Measurements from ENCODE around the gene CUL1.
"Not testable (repeated sequence)": the region's sequence is repeated elsewhere in the genome, so short reads cannot be mapped to it uniquely, and the experiment has no call there.

Gene CUL1

DNA sequence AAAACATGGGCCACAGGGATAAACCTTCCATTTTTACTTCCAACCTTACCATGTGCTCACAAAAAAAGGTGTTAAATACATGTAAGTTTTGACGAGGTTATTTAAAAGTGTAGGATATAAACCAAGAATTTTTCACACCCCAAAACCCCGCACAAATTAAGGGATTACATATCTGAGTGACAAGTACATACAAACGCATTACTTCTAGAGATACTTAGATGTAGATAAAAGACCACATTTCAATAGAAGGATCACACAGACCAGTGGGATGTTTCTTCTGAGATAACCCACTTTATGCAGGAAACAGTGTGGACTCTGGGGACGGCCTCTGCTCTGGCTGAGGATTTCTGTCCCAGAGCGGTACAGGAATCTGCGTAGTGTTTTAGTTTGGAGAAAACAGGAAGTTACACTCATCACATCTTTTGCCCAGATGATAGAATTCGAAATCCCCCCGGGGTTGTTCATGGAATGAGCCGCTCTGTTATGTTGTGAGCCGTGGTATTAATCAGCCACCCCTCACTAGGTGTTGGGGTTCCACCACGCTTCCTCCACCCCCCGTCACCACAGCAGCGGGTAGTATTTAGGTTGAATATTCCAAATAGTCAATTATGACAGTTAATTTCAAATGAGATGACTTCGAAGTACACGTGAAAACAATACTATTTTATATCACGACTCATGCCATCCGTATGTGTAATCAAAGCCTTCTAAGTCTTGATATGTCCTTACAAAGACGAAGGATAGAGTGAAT is 1.3 kb upstream of the CUL1 start:
- peak; percentile 76 to 78 for DNase-seq

GRCh38 chr7:148698007-148698396 is 701 bp upstream of the CUL1 start:
- DNase-seq: peak; percentile 74 to 77

- peak; percentile 72 to 77 for DNase-seq
These were observed 500 bp downstream of the CUL1 start for GRCh38 chr7:148699024-148699781.

DNA sequence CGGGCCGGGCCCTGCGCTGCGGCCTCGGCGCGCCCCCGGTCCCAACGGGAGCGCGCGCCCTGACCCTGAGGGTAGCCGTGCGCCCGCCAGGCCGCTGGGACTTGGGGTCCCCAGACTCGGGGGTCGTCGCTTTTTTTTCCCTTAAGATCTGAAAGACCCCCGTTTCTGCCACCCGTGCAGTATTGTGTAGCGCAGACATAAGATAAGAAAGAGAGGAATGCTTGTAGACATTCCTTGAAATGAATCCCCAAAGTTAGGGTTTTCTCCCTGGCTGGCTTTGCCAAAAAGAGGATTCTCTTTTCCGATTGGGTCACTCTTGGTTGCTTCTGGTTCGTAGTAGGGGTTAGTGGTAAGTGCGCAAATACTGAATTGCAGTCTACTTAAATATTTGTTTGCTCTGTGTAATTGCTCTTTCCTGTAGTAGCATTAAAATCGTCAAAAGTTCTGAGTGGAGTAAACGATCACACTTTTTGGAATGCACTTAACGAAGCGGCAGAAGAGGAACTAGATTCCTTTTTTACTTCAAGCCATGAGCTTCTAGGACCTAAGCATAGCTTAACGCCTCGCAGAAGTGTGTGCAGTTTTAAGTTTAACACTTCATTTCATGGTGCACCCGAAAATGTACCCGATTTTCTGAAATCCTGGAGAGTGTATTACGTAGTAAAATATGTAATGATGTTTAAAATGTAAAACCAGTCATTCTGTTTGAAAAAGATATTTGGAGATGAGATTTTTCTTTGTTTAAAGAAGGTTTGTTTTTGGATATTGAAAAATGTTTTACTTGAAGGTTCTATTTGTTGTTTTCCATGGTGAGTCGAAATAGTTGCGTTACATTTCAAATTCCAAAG is 1.3 kb downstream of the CUL1 start:
- DNase-seq: no peak

- peak; percentile 53 to 54 for DNase-seq
These were observed 2.0 kb downstream of the CUL1 start for GRCh38 chr7:148700661-148701064.

DNA sequence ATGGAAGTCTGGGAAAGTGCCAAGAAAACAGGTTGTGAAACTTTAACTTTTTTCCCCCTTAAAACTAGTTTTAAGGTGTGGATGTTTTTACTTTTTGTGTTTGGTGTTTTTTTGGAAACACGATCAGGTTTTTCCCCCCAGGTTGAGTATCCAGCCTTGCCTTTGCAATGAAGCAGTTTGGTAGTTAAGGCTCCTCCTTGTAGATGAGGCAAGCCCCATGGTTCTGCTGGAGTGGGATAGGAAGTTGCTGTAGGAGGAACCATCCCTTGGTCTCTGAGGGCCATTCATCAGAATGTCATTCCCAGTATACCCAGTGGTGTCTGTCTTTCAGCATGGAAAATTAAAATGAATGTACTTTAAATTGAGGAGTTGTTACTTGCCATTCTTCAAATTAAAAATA is 2.7 kb downstream of the CUL1 start:
- DNase-seq: no peak

GRCh38 chr7:148702876-148703670 is 4.4 kb downstream of the CUL1 start:
- no peak for DNase-seq

- not testable (repeated sequence) for DNase-seq
These were observed 4.9 kb downstream of the CUL1 start for GRCh38 chr7:148703671-148703962.

- no peak for DNase-seq
These were observed 5.5 kb downstream of the CUL1 start for GRCh38 chr7:148704189-148704588.

- no peak for DNase-seq
These were observed 6.3 kb downstream of the CUL1 start for GRCh38 chr7:148704970-148705369.

- DNase-seq: no peak
These were observed 7.7 kb downstream of the CUL1 start for GRCh38 chr7:148706368-148706767.

DNA sequence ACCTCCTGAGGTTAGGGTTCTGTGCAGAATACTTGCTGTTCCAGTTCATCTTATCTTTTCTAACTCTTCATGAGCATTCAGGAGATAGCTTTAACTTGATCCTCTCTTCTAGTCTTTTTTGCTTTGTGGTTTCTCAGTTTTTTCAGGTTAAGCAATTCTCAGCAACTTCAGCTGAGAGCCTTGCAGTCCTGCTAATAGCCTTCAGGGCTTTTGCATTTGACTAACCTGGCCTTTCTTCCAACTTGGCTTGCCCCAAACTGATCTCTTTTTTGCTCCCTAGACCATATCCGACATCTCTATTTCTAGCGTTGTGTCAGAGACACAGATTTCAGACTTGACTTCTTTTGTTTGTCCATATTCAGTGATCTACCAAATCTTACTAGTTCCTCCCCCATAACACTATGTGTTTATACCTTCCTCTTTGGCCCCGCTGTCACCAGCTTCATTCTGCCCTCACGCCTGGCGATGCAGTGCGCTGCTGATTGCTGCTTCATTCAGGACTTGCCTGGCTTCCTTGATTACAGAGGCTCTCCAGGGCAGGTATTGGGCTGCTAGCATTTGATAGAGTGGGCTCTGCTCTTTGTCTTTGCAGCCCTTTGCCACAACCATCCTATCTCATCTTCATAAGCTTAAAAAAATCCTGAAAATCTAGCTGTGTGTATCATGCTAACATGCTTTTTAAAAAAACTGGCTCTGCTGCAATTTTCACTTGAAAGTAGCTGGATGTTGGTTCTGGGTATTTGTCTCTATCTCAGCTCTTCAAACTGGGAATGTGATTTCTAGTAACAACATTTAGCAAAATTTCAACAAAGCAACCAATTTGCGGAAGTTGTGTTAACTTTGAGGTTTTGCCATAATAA is 9.6 kb downstream of the CUL1 start:
- no peak for DNase-seq

- no peak for DNase-seq
These were observed 10.3 kb downstream of the CUL1 start for GRCh38 chr7:148709014-148709413.

DNA sequence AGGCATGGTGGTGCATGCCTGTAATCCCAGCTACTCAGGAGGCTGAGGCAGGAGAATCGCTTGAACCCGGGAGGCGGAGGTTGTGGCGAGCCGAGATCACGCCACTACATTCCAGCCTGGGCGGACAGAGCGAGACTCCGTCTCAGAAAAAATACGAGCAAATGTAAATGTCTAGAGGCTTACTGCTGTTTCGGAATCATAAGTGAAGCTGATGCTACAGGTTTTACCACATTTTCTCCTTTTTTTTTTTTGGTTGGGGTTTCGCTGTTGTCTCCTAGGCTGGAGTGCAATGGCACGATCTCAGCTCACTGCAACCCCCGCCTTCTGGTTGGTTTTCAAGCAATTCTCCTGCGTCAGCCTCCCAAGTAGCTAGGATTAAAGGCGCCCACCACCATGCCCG is 11.7 kb downstream of the CUL1 start:
- not testable (repeated sequence) for DNase-seq

DNA sequence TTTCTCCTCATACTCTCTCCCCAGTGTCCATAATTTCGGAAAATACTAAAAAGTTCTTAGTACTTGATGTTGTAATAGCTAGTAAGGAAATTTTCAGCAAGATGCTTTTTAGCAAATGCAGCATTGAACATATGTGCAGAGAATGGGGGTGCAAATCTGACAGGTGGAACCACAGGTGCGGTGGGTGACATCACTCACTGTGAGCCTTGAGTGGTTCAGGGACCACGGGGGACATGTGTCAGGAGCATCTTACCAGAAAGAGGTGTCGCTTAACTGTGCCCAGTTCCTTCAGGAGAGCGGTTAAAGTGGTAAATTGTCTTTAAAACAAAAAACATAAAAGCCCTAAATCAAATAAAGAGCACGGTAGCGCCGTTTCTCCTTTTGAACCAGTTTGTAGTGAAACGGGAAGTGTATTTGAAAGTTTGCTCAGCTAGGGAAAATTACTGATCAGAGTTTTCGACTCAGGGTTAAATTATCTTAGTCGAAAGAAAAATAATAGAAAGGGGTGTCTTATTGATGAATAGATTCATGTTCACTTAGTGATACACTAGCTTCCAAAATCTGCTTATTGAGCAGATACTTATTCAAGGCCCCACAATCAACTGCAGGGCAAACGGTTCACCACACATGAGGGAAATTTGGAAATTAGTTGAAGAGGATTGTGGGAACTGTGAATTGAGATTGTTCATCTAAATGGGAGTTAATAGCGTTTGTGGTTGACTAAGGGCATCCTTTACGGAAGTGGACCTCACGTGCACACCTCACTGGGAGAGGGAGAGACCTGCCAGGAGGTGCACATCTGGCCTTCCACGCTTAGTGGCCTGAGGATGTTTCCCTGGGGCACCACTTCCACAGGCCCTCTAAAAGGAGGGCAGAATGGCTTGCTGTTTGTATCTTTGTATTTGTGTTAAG is 12.7 kb downstream of the CUL1 start:
- no peak for DNase-seq

DNA sequence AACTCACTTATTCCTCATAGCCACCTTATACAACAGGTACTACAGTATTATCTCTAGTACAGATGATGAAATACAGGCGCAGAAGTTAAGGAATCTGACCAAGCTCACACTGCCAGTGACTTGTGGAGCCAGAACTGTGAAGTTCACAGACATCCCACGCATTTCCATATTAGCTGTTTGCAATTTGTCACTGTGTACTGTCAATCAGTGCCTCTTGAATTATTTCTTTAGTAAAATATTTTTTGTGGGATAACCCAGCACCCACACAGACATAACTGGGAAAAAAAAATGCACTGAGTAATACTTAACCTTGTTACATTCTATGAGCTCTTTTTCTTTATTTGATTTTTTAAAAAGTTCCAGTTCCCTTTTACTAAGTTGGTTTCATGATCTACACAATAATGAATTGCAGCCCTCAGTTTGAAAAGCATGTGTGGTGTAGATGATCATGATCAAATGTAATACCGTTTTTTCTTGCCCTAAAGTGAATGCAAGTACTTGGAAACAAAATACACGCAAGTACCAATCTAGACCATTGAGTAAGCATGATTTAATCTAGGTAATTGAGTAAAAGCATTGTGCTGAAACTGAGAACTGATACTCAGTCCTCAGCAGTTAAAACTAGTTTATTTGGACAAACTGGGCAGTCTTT is 14.1 kb downstream of the CUL1 start:
- no peak for DNase-seq

- no peak for DNase-seq
These were observed 15.8 kb downstream of the CUL1 start for GRCh38 chr7:148714498-148714897.

DNA sequence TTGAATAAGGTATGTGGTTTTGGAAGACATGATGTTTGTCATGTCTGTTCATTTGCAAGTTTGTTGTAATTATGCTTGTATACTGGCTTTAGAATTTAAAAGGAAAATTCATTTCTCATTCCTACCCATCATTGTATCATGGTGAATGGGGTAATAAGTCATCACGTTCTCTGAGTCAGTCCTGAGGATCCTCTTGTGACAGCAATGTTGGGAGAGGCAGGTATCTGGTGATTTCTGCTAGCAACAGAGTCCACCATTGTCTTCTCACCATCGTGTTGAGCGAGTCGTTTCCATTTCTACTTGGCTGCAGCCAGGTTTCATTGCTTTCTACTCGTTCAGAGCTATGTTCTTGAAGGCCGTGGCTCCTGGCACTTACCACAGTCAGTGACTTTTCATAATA is 16.3 kb downstream of the CUL1 start:
- DNase-seq: no peak

GRCh38 chr7:148717266-148717793 is 18.6 kb downstream of the CUL1 start:
- no peak for DNase-seq

- no peak for DNase-seq
These were observed 19.7 kb downstream of the CUL1 start for GRCh38 chr7:148718431-148718830.
